Fibroblast of the aortic adventitia (primary cell): ENCODE results near the gene TBC1D25. TPM values are rescaled to one million over a fixed set of nuclear protein-coding genes. Genes with fewer than 3 reads are reported as not detected.

Experiments
- DNase-seq: peaks from one replicate; pipeline ENCODE4 v3.0.0-alpha.2; 2010; ENCODE audit warnings: low read depth
- H3K4me3 ChIP-seq: 2 replicates; pipeline ENCODE4 v1.5.1; 2011; ENCODE audit warnings: low read depth, mild to moderate bottlenecking, control low read depth, low read length, moderate library complexity
- CTCF ChIP-seq: IDR thresholded peaks from 2 replicates; pipeline ENCODE4 v1.5.1; 2011; ENCODE audit warnings: mild to moderate bottlenecking, low read length, control low read depth, inconsistent platforms; ENCODE audit not compliant: insufficient read depth
- total RNA-seq: library from RNA; depleted of rRNA; stranded (reverse); fragments of >200 nt; gene quantifications from 2 replicates; pipeline ENCODE4 v1.2.3, GENCODE V29; 2012; ENCODE audit warnings: low replicate concordance

Gene TBC1D25
- total RNA-seq, 1 donor, result 8.0 TPM

DNA sequence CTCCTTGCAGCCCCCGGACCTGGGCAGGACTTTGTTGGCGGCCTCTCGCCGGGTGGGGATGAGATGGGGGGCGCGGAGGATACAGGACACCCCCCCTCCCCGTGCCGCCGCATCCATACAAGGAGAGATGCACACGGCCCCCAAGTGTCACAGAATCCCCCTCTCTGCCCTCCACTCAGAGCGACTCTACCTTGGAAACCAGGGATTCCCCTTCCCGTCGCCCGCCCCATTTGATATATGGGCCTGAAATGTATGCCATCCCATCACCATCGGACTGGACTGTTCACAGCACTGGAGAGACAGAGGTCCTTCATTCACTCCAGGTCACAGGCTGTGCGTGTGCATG is 30.3 kb upstream of the TBC1D25 start:
- peak overlapping the region; percentile 77 for H3K4me3 ChIP-seq
- no peak for DNase-seq
- TF ChIP-seq CTCF, result no peak

GRCh38 chrX:48509619-48510018 is 29.9 kb upstream of the TBC1D25 start:
- no peak for TF ChIP-seq CTCF
- peak overlapping the region; percentile 77 for H3K4me3 ChIP-seq
- no peak for DNase-seq

- peak; percentile 47 for TF ChIP-seq CTCF
- no peak overlapping the region for H3K4me3 ChIP-seq
- DNase-seq, result no peak
These were observed 28.0 kb upstream of the TBC1D25 start for GRCh38 chrX:48511560-48511959.

- DNase-seq, result no peak
- TF ChIP-seq CTCF, result no peak
- H3K4me3 ChIP-seq, result no peak overlapping the region
These were observed 27.1 kb upstream of the TBC1D25 start for GRCh38 chrX:48512371-48512935.

DNA sequence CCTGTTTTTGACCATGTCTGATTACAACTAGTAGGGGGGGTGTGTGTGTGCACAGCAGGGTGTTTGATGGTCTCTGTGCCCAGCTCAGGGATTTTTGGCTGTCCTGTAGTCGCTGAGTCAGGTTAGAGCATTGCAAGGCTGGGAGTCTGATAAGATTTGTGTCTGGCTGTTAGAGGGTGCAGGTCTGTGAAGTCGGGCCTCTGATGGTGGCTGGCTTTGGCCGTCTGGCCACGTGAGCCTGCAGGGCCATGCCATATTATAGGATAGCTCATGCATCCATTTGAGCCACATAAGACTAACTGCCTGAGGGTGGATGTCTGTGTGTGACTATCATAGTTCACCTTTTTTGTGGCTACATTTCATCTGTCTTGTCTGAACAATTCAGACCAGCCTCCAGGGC is 25.8 kb upstream of the TBC1D25 start:
- DNase-seq, result no peak
- no peak overlapping the region for H3K4me3 ChIP-seq
- TF ChIP-seq CTCF, result no peak

DNA sequence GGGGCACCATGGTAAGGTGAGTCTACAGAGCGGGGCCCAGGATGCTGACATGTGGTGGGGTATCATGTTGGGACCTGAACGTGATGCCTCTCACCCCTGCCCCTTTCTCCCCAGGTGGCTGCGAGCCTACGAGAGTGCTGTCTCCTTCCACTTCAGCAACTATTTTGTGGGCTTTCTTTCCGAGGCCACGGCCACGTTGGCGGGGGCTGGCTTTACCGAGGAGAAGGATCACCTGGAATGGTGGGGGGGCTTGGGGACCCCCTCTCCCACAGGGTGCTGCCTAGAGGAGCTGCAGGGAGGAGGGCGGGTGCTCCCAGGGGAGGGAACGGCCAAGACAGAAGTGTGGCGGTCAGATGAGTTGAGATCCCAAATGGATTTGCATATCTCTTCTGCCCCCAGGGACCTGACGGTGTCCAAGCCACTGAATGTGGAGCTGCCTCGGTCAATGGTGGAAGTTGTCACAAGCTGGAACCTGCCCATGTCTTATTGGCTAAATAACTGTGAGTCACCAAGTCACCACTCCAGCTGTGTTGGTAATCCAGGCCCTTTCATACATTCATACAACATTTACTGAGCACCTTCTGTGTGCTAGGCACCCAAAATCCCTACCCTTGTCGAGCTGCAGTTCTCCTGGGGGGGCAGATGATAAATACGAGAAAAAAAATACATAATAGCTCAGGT is 25.2 kb upstream of the TBC1D25 start:
- no peak overlapping the region for H3K4me3 ChIP-seq
- no peak for DNase-seq
- no peak for TF ChIP-seq CTCF
